Ascending aorta (tissue), 2 donors: Measurements from ENCODE around the gene CHRD. TPM values are rescaled to one million over a fixed set of nuclear protein-coding genes. Genes with fewer than 3 reads are reported as not detected.

ENCODE experiments used
- DNase-seq, 2 donors: peaks; one replicate each; pipeline ENCODE4 v3.0.0-alpha.2; 2019; ENCODE audit warnings: low spot score in 2 of 2
- H3K27ac ChIP-seq, 2 donors: fragments of 200-600 bp; sonication (generic); one replicate each; pipeline ENCODE4 v1.5.1; 2016 to 2017; ENCODE audit warnings: mild to moderate bottlenecking in 1 of 2
- H3K27me3 ChIP-seq: fragments of 200-600 bp; sonication (generic); one replicate; pipeline ENCODE4 v1.5.1; 2017
- H3K36me3 ChIP-seq, 2 donors: fragments of 200-600 bp; sonication (generic); one replicate each; pipeline ENCODE4 v1.5.1; 2016
- H3K4me1 ChIP-seq, 2 donors: fragments of 200-600 bp; sonication (generic); one replicate each; pipeline ENCODE4 v1.5.1; 2016 to 2017; ENCODE audit warnings: mild to moderate bottlenecking in 1 of 2
- H3K4me3 ChIP-seq, 2 donors: fragments of 200-600 bp; sonication (generic); one replicate each; pipeline ENCODE4 v1.5.1; 2016 to 2017; ENCODE audit warnings: mild to moderate bottlenecking in 1 of 2
- H3K9me3 ChIP-seq, 2 donors: fragments of 200-600 bp; sonication (generic); one replicate each; pipeline ENCODE4 v1.5.1; 2016
- CTCF ChIP-seq, 3 experiments: fragments of 200-600 bp in 2 of 3; fragments of 450-650 bp in 1 of 3; sonication (generic) in 2 of 3; IDR thresholded peaks; one replicate each; pipeline ENCODE4 v1.5.1; 2016 to 2019; ENCODE audit warnings: antibody characterized with exemption in 3 of 3, mild to moderate bottlenecking in 1 of 3, moderate library complexity in 1 of 3
- intact Hi-C: fragments of 100-400 bp; cut with DNase I; formaldehyde crosslinking; loops from one replicate; pipeline ENCODE4 v1.15.1; 2023
- total RNA-seq: library from RNA; depleted of rRNA; stranded (reverse); fragments of >200 nt; gene quantifications from one replicate; pipeline ENCODE4 v1.1.0, GENCODE V29; 2016

The CHRD gene
- total RNA-seq, 1 donor from 2014 or later, result 172 TPM

GRCh38 chr3:184368586-184369183 lies 11.2 kb upstream of the CHRD start:
- H3K27me3 ChIP-seq, result no peaks in the 10 kb centered on the region
- H3K9me3 ChIP-seq, result no peaks in the 10 kb centered on the region
- H3K4me3 ChIP-seq, result no peak overlapping the region
- DNase-seq, result peak in 1 of 2 donors; percentile 82
- H3K4me1 ChIP-seq, result peaks cover 16 to 25% of the 10 kb centered on the region in 2 donors
- intact Hi-C loops, result loop anchor here (5.0 to 10.0 kb wide), 2 partner anchors 344 to 406 kb away; partner anchors contain the start of gene MAGEF1
- peak overlapping the region; percentile 75 to 80 for H3K27ac ChIP-seq
- TF ChIP-seq CTCF (IDR thresholded peaks at IDR 0.05), result no peak
- peaks cover 8 to 29% of the 10 kb centered on the region in 2 donors for H3K36me3 ChIP-seq

GRCh38 chr3:184371570-184372018 lies 8.3 kb upstream of the CHRD start:
- H3K4me3 ChIP-seq, result no peak overlapping the region
- peak in 1 of 2 donors; percentile 89 for DNase-seq
- H3K36me3 ChIP-seq, result peaks cover 3 to 15% of the 10 kb centered on the region in 2 donors
- H3K27ac ChIP-seq, result peak overlapping the region in 1 of 2 donors; percentile 80
- peak; percentile 87 to 94 (median 91) for TF ChIP-seq CTCF (IDR thresholded peaks at IDR 0.05)
- peaks cover 14 to 22% of the 10 kb centered on the region in 2 donors for H3K4me1 ChIP-seq
- intact Hi-C loops, result loop anchor here (1.0 to 5.0 kb wide), 4 partner anchors 46 to 172 kb away; no protein-coding TSS in a partner anchor
- no peaks in the 10 kb centered on the region for H3K27me3 ChIP-seq
- no peaks in the 10 kb centered on the region for H3K9me3 ChIP-seq

GRCh38 chr3:184372296-184372821 lies 7.5 kb upstream of the CHRD start:
- Histone ChIP-seq H3K9me3 (no peaks in the 10 kb centered on the region), H3K4me1 (peaks cover 14 to 22% of the 10 kb centered on the region in 2 donors), H3K27me3 (no peaks in the 10 kb centered on the region), H3K36me3 (peaks cover 0 to 9% of the 10 kb centered on the region in 2 donors), H3K27ac (no peak overlapping the region), H3K4me3 (no peak overlapping the region)
- intact Hi-C loops, result loop anchor here (5.0 kb wide), 2 partner anchors 45 to 95 kb away; no protein-coding TSS in a partner anchor
- no peak for TF ChIP-seq CTCF (IDR thresholded peaks at IDR 0.05)
- no peak for DNase-seq

GRCh38 chr3:184372911-184373310 lies 6.9 kb upstream of the CHRD start:
- no peak overlapping the region for H3K4me3 ChIP-seq
- DNase-seq, result no peak
- no peaks in the 10 kb centered on the region for H3K27me3 ChIP-seq
- H3K36me3 ChIP-seq, result peaks cover 0 to 4% of the 10 kb centered on the region in 2 donors
- peaks cover 14 to 22% of the 10 kb centered on the region in 2 donors for H3K4me1 ChIP-seq
- no peak overlapping the region for H3K27ac ChIP-seq
- H3K9me3 ChIP-seq, result no peaks in the 10 kb centered on the region
- no peak for TF ChIP-seq CTCF (IDR thresholded peaks at IDR 0.05)
- intact Hi-C loops, result loop anchor here (5.0 kb wide), 2 partner anchors 44 to 94 kb away; no protein-coding TSS in a partner anchor

- intact Hi-C loops, result loop anchor here (5.0 kb wide), 2 partner anchors 44 to 94 kb away; no protein-coding TSS in a partner anchor
- TF ChIP-seq CTCF (IDR thresholded peaks at IDR 0.05), result no peak
- no peaks in the 10 kb centered on the region for H3K9me3 ChIP-seq
- H3K4me3 ChIP-seq, result no peak overlapping the region
- no peaks in the 10 kb centered on the region for H3K36me3 ChIP-seq
- no peaks in the 10 kb centered on the region for H3K27me3 ChIP-seq
- H3K27ac ChIP-seq, result no peak overlapping the region
- no peak for DNase-seq
- H3K4me1 ChIP-seq, result peaks cover 12 to 19% of the 10 kb centered on the region in 2 donors
Measured at GRCh38 chr3:184373422-184373821, 6.4 kb upstream of the CHRD start.
